Ramos (cell line): ENCODE data around the gene F8A3.
"Not testable (repeated sequence)": the region's sequence is repeated elsewhere in the genome, so short reads cannot be mapped to it uniquely, and the experiment has no call there.

Experiments used
- in situ Hi-C: fragments of 300-500 bp; cut with MboI; formaldehyde crosslinking; loops from one replicate; pipeline ENCODE4 v1.14.3; 2022; ENCODE audit warnings: low sequenced_read_pairs; ENCODE audit not compliant: unreplicated experiment

The F8A3 gene

DNA sequence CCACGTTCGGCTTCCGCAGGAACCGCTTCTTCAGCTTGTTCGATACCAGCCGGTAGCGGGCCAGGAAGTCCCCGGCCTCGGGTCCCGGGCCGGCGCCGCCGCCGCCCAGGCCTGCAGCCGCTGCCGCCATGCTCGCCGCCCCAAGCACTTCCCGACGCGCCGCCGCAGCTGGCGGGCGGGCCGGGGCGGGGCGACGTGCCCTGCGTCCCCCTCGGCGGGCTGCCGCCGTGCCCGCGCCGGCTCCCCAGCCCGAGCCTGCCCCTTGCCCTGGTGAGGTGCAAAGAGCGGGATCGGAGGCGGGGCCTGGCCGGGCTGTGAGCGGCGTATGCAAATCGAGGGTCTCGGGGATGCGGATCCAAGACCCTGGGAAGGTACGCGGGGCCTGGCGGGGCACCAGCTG lies at the start of gene F8A3:
Gene F8A3 (minus strand): TSS at position 150 of the 400 bp plus-strand sequence. CDS start 20 bp downstream, at position 130.
- in situ Hi-C loops = not testable (repeated sequence)

DNA sequence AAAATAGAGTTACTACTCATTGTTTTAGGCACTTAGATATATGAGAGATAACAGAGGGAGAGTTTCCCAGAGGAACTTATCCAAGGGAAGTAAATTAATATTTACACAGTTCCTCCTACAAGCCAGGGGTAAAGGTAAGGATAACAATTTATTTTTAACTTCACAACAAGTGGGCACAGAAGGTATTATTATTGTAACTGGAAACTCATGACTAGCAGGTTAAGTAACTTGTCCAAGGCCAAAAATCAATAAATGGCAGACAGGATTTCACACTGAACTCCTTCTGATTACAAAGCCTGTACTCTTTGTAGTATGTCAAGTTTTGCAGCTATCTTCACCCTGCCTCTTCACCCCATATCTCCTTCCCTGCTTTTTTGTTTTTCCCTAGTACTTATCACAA lies 46.9 kb upstream of the F8A3 start:
- in situ Hi-C loops = no loop called here

DNA sequence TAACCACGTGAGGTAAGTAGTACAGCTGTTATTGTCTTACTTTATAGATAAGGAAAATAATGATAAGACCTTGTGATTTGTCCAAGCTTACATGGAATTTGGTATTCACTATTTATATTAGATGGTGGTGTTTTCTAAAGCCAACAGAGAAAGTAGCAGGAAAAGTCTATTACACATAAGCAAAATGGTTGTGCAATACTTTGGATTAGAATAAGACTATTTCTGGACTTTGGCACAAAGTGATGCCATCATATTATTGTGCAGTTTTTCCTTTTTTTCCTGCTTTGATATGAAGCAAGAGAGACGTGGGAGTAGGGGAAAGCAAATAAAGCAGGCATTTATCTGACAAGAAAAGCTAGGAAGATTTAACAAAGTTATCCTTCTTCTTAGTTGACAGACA lies 36.7 kb upstream of the F8A3 start:
- in situ Hi-C loops = not testable (repeated sequence)

DNA sequence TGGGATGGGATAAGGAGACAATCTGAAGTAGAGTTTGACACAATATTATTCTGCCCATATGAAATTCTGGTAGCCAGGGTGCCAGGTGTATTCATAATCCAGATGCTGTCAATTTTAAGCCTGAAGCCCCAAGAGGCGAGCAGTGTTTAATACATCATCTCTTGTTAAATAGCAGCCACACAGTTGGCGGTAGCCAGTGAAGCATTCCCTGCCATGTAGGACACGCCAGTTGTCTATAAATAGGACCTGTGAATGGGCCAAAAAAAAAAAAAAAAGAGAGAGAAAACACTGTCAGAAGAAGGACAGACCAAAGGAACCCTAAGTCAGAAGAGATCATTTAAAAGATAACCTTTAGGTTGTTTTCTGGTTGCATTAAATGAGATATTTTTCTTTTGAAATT lies 33.0 kb upstream of the F8A3 start:
- in situ Hi-C loops = not testable (repeated sequence)

DNA sequence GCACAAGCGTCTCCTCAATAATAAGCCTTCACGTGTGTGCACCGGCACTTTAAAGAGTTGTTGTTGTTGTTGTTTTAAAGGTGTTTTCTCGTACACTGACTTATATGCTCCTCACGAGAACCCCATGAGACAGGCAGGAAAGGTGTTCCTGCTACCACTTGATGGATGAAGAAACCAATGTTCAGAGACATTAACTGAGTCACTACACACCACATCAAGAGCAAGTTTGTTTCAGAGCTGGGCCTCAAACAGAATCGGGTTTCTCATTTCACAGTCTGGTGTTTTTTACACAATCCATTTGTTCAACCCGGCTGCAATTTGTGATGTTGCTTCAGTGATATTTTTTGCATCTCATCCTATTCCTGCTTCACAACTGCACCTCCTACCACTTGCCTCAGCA lies 18.7 kb upstream of the F8A3 start:
- in situ Hi-C loops = not testable (repeated sequence)

DNA sequence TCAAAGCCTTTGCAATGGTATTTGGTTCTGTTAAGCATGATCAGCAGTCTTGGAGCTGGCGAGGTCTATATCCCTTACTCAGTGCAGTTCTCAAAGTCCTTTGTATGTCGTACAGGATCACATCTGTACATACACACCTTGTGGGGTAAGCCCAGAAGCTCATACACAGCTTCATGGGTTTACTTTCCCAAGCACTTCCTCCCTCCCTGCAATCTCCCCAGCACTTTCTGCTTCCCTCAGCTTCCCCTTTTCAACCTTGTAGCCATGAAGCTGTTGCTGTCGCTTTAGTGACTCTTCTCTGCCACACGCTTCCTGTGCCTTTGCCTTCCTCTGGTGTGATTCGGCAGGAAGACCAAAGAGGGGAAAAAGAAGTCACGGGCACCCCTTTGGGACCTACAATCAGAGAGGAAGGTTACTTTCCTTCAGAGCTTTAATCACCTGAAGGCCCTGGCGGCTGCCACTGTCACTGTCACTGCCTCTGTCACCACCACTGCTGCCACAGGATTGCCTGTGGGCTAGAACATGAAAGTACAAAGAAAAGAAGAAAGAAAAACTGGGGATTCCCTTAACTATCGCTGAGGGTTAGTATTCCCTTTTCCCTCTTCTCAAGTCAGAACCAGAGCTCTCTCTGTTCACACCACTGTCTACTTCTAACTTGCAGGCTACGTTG lies 8.0 kb upstream of the F8A3 start:
- in situ Hi-C loops = not testable (repeated sequence)

DNA sequence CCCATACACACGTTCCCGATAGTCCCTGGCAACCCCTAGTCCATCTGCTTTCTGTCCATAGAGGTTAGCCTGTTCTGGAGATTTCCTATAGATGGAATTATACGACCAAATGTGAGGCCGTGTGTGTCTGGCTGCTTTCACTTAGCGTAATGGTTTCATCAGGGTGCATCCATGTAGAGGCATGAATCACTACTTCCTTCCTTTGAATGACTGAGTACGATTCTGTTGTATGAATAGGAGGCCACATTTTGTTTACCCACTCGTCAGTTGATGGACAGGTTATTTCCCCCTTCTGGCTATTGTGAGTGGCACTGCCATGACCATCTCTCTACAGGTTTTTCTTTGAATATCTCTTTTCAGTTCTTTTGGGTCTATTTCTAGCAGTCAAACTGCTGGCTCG lies 2.1 kb upstream of the F8A3 start:
- in situ Hi-C loops = not testable (repeated sequence)

DNA sequence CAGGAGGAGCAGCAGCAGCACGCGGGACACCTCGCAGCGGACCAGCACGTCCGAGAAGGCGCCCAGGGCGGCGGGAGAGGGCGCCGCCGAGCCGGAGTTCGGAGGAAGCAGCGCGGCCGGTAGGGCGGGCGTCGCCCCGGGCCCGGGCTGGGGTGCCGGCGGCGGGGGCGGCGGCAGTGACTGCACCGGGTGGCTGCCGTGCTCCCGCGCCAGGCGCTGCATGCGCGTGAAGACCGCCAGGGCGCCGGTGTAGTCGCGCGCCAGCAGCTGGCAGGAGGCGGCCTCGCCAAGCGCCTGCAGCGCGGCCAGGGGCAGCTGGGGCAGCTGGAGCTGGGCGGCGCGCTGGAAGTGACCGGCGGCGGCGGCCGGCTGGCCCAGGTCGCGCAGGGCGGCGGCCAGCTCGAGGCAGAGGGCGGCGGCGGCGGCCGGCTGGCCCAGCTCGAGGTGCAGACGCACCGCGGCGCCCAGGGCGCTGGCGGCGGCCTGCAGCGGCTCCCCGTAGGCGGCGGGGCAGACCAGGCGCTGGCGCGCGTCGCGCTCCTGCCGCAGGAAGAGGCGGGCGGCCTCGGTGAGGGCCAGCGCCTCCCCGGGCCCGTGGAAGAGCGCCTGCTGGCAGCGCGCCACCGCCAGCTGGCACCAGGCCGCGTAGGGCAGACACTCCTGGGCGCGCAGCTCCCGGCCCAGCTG lies 516 bp downstream of the F8A3 start:
- in situ Hi-C loops = not testable (repeated sequence)

DNA sequence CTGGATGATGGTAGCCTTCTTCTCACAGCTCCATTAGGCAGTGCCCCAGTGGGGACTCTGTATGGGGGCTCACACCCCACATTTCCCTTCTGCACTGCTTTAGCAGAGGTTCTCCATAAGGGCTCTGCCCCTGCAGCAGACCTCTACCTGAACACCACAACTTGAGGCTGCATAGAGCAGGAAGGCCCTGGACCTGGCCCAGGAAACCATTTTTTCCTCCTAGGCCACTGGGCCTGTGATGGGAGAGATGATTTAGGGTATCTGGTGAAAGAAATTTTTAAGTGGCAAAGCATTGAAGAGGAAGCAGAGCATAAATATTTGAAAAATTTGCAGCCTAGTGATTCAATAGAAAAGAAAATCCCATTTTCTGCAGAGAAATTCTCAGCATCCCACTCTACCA lies 17.3 kb downstream of the F8A3 start:
- in situ Hi-C loops = no loop called here

DNA sequence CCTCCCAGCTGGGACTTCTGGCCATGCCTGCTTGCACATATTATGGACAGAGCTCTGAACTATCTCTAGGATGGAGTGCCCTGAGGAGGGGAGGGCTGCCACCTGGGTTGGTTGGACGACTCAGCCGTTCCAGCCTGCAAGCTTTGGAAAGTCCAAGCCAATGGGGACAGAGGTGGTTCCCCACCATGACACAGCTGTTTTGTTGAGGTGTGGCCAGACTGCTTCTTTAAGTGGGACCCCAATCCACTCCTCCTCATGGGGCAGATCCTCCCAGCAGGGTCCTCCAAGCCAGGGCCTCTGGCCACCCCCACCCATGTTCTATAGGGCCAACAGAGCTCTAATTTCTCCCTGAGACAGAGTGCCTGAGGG lies 22.7 kb downstream of the F8A3 start:
- in situ Hi-C loops = no loop called here

DNA sequence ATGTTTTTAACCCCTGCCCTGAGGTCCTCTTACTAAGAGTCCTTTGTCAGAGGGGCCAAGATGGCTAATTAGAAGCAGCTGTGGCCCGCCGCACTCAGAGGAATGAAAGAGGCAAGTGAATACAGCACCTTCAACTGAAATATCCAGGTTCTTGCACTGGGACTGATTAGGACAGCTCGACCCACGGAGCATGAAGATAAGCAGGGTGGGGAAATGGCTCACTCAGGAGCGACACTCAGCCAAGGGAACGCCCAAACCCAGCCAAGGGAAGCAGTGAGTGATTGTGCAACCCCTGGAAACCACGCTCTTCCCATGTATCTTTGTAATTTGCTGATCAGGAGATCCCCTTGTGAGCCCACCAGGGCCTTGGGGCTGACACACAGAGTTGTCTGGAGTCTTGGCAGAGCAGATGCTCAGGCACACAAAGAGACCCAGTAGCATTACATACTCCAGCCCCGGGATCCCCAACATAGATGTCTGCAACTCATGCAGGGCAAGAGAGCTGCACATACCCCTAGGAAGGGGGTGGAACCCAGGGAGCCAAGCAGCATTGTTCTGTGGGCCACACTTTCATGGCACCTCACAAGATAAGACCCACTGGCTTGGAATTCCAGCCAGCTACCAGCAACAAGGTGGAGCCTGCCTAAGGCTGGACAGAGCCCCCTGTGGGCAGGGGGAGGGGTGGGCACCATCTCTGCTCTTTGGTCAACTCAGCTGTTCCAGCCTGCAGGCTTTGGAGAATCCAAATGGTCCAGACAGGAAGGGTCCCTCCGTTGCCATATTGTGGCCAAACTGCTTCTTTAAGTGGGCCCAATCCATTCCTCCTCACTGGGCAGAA lies 23.3 kb downstream of the F8A3 start:
- in situ Hi-C loops = no loop called here

DNA sequence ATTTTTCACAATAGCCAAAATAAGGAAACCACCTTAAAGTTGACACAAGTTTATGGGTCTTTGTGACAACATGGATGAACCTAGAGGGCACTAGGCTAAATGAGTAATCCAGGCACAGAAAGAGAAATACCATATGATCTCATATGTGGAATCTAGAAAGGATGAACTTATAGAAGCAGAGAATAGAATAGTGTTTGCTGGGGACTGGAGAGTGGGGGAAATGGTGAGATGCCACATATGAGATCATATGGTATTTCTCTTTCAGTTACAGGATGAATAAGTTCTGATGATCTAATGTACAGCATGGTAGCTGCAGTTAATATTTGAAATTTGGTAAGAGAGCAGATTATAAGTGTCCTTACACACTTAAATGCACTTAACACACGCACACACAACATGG lies 40.7 kb downstream of the F8A3 start:
- in situ Hi-C loops = no loop called here
